Measurements from ENCODE around the gene TIMM8A.

DNA sequence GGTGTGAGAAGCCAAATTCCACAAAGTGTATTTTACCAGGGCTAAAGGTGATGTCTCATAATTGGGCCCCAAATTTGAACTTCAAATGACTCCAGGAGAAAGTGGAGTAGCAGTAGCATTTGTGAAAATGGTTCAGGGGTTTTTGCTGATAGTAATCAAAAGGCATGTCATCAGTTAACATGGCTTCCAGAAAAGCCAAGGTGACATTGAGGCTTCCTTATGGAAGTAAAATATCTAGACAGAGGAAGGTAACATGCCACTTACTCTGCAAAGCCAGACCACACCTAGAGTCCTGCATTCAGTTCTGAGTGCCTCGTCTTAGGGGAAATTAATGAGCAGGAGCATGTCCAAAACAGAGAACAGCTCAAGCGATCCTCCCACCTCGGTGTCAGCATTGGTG is 40.1 kb upstream of the TIMM8A start:
- no peak for TF ChIP-seq CTCF (IDR thresholded peaks at IDR 0.05; ENCODE audit: low read depth, low read length, missing input control)
- no peak for TF ChIP-seq RXRA (IDR thresholded peaks at IDR 0.05)
- no peak for TF ChIP-seq SP1 (IDR thresholded peaks at IDR 0.05)
- no peak for TF ChIP-seq ATF3 (IDR thresholded peaks at IDR 0.05)
- TF ChIP-seq, protein P1, sequence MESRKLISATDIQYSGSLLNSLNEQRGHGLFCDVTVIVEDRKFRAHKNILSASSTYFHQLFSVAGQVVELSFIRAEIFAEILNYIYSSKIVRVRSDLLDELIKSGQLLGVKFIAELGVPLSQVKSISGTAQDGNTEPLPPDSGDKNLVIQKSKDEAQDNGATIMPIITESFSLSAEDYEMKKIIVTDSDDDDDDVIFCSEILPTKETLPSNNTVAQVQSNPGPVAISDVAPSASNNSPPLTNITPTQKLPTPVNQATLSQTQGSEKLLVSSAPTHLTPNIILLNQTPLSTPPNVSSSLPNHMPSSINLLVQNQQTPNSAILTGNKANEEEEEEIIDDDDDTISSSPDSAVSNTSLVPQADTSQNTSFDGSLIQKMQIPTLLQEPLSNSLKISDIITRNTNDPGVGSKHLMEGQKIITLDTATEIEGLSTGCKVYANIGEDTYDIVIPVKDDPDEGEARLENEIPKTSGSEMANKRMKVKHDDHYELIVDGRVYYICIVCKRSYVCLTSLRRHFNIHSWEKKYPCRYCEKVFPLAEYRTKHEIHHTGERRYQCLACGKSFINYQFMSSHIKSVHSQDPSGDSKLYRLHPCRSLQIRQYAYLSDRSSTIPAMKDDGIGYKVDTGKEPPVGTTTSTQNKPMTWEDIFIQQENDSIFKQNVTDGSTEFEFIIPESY (IDR thresholded peaks at IDR 0.05): no peak
- no peak for TF ChIP-seq RAD21 (IDR thresholded peaks at IDR 0.05)
- TF ChIP-seq HNF4A (conservative IDR thresholded peaks at IDR 0.05): no peak
- TF ChIP-seq, protein P2, sequence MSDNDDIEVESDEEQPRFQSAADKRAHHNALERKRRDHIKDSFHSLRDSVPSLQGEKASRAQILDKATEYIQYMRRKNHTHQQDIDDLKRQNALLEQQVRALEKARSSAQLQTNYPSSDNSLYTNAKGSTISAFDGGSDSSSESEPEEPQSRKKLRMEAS (IDR thresholded peaks at IDR 0.05): no peak

All from liver (tissue), 3 donors.